Measurements from ENCODE around the gene TEPSIN. TPM values are rescaled to one million over a fixed set of nuclear protein-coding genes. Genes with fewer than 3 reads are reported as not detected.

TEPSIN gene
- total RNA-seq, 1 donor from 2014 or later: 11.1 TPM

DNA sequence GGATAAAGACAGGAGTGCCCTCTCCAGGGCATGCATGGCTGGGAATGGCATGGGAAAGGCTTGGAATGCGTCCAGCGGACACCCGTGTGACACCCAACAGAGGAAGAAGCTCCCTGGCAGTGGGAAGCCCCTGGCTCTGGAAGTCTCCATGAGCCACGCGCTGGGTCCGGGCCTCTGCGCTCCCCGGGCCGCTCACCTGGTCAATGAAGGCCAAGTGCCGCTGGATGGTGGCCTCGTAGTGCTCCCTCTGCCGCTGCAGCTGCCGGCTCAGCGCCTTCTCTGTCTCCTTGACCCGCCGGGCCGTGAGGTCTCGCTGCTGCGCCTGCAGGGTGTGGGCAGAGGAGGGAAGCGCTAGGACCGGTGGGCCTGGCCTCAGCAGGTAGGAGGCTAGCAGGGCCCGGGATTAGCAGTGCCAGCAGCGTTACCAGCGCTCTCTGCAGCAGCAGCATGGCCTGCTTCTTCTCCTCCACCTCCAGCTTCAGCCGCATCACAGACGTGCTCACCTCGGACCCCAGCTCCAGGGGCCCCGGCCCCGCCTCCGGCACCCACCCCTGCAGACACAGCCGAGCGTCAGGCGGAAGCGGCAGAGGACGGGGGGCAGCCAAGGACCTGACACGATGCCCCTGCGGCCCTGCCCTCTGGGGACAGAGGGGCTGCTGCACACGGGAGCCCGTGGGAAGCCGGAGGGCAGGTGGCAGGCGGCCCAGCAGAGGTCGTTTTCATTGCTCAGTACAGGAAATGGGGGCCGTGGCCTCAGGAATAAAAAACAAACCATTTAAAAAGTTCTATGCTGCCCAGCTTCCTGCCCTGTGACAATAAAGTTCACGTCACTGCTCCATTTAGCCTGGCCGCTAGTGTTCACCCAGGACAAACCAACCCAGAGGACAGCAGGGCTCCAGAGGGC lies 42.1 kb downstream of the TEPSIN start:
- intact Hi-C loops (cut with DNase I): no loop called here
- DNase-seq (ENCODE audit: missing footprints) (no peak), ATAC-seq (no peak)

DNA sequence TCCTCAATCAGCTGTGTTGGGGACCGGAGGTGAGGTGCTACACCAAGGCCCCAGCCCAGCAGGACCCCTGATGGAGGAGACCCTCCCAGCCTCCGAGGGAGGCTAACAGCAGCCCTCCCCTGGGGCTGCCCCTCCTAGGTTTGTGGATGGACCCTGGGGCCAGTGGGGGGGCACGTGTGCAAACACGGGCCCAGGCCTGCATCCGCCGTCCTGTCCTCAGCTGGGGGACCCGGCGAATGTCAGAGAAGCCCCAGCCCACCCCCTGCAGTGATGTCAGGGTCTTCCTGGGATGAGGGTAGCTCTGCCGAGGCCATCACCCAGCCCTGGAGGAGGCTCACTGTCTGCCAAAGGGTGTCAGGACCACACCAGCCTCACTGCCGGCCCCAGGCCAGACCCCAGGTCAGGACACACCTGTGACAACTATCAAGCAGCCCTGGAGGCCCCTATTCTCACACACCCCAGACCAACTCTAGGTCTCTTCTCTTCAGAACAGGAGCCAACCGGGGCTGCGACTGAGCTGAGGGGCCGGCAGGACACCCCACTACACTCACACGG lies 42.8 kb downstream of the TEPSIN start:
- no peak for ATAC-seq
- intact Hi-C loops (cut with DNase I): no loop called here
- no peak for DNase-seq (ENCODE audit: missing footprints)

DNA sequence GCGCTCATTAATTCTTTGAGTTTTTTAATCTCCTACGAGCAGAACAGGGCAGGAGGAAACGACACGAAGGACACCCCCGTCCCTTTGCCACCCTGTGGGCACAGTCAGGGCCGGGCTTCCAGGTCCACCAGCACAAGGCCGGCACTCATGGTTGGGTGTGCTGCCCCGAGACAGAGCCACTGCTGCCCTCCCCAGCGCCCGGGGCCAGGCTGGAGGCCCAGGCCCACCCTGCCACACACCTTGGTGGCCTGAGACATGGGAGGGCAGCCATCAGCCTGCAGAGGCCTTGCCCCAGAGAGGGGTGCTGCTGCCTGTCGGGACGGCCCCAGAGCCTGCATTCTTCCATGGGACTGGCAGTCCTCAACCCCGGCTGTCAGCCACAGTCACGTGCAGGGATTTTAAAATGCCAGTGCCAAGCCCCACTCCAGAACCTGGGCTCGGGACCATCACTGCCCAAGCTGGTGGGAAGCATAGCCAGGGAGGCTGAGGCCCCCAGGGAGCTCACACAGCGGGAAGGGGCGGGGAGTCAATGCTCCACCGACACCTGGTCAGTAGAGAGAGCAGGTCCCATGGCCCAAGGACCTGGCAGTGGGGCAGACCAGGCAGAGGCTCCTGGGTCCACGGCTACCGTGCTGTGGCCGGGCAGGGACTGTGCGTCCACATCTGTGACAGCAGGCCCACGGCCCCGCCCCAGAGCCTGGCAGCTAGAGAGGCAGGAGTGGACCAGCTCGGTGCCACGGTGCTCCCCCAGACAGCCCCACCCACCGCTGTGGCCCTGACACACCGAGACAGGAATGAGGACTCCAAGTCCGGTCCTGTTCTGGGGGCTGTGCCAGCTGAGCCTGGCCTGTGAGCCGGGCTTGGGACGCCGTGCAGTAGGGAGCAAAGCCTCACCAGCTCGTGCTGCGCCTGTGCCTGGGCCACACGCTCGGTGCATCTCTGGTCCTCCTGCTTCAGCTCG lies 43.6 kb downstream of the TEPSIN start:
- intact Hi-C loops (cut with DNase I): no loop called here
- ATAC-seq (peak; percentile 86), DNase-seq (ENCODE audit: missing footprints) (peak; percentile 83)

DNA sequence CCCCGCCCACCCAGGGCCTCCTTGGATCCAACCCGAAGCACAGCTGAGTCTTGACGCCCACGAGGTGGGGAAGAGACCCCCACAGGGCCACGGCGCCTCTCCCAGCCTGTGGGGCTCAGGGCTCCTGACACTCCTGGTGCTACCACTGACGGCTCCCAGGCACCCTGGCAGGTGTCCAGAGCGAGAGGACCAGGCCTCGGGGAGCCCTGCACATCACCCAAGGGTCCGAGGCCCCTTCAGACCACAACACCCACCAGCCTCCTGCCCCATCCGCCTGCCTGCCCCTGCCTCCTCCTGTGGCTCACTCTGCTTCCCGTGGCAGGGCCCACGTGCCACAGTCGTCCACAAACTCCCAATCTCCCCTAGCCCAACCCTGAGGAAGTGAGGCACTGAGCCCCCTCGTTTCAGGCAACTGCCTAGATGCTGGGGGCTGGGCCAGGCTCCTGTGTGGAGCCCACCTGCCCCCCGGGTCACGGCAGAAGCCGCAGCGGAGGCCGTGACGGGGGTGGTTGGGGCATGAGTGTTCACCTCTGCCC lies 44.6 kb downstream of the TEPSIN start:
- ATAC-seq (no peak), DNase-seq (ENCODE audit: missing footprints) (no peak)
- intact Hi-C loops (cut with DNase I): no loop called here

DNA sequence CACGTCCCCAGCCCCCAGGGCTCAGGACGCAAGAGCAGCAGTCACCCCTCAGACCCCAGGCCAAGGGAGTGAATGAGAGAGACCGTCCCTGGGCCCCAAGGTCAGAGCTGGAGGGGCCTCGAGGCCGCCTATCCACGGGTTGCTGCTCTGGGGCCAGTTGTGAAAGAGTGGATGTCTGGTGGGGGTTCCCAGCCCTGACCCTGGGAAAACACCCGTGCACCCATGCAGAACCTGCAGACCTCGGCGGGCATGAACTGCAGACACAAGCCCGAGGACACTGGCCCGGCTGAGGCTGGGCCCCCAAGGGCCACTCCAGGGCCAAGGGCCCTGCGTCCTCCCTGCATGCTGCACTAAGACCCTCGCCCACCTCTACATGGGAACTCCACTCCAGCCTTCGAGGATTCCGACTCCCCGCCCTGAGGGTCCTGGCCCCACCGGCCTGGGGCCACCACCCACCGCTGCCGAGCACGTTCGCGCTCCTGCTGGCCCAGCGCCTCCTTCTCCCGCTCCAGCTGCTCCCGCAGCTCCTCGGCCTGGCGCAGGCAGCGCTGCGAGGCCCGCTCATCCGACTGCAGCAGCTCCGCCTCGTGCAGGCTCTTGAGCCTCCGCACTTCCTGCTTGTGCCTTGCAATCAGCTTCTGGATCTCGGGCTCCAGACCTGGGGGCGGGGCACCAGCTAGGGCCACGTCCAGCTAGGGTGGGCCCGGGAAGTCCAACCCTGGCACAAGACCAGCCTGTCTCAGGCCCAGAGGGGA lies 45.2 kb downstream of the TEPSIN start:
- intact Hi-C loops (cut with DNase I): no loop called here
- no peak for DNase-seq (ENCODE audit: missing footprints)
- ATAC-seq: no peak

DNA sequence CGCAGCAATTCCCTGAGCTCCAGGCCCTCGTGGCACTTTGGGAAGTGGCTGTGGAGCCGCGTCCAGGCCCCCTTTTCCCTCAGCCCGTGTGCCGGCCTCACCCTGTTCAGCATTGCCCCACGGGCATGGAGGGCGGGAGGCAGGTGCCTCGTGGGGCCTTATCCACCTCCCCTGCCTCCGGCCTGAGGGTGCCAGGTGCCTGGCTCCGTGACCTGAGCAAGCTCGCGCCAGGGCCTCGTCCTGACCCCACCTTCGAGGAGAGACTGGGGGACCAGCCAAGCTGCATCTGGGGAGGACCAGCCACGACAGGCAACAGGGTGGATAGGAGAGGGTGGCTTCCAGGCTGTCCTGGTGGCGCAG lies 45.8 kb downstream of the TEPSIN start:
- ATAC-seq: no peak
- intact Hi-C loops (cut with DNase I): no loop called here

DNA sequence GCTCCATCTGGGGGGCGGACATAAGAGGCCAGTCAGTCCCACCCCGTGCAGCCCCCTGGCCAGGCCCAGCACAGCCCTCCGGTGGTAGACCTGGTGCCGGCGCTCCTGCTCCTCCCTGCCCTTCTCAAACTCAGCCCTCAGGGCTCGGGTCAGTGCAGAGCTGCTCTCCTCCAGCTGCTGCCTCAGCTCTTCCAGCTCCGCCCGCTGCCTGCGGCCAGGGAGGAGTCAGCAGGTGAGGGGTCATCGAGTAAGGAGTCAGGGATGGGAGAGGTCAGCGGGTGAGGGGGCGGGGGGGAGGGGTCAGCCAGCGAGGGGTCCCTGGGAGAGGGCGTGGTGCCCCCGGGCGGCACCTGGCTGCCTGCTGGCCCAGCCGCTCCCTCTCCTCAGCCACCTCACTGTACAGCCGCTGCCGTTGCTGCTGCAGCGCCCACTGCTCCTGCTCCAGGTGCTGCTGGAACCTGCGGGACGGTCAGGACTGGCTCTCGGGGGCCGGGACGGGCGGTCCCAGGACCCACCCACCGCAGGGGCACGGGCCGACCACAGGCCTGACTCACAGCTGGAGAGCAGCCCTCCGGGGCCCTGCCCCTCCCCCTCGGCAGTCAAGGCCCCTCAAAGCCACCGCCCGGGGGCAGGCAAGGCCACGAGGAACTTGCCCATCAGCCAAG lies 46.3 kb downstream of the TEPSIN start:
- no peak for ATAC-seq
- DNase-seq (ENCODE audit: missing footprints): no peak
- intact Hi-C loops (cut with DNase I): no loop called here

More for the DNA sequence above, 45.8 kb downstream of the TEPSIN start:
- DNase-seq (ENCODE audit: missing footprints): no peak

DNA sequence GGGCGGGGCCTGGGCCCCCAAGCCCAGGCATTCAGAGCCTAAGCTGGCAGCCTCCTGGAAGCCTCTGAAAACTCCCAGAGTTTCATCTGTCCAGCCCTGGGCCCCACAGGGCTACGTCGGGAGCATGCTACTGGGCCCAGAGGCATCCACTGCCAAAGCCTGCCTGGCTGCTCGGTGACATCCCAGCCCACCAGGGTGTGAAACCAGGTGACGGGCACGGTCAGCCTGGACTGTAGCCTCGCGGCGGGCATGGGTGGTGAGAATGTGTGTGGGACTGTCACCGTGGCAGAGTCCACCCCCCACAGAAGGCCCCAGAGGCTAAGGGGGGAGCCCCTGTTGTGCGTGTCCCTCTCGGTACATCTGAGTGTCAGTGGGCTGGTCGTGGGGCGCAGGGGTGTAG lies 47.2 kb downstream of the TEPSIN start:
- no peak for DNase-seq (ENCODE audit: missing footprints)
- no peak for ATAC-seq
- intact Hi-C loops (cut with DNase I): no loop called here

DNA sequence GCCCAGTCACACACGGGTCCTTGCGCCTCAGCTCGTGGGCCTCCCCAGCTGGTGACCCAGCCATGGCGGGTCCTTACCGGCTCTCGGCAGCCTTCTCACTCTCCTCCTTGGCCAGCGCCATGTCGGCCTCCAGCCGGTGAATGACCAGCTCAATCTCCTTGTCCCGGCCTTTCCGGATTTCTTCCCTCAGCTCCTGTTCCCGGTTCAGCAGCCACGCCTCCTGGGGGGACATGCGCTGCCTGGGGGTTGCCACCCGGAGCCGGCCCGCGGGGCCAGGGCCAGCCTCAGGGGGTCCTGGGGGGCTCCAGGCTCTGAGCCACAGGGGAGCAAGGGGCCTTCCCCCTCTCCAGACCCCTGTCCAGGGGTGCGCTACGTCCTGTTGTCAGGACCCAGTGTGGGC lies 47.7 kb downstream of the TEPSIN start:
- ATAC-seq (no peak), DNase-seq (ENCODE audit: missing footprints) (no peak)
- intact Hi-C loops (cut with DNase I): no loop called here

DNA sequence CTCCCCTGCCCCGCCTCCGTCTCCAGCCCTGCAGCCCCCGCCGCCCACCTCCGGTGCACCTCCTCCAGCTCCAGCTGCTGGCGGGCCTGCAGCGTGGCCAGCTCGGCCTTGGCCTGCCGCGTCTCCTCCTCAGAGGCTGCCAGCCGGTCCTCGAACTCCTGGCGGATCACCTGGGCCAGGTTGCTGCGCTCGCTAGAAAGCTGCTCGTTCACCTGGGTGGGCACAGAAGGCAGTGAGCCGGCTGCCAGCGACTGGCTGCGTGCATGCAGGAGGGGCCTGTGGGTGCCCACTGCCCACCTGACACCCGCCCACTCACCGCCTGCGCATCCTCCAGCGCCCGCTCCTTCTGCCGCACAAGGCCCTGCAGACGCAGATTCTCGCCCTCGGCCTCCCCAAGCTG lies 48.3 kb downstream of the TEPSIN start:
- intact Hi-C loops (cut with DNase I): no loop called here
- no peak for ATAC-seq
- no peak for DNase-seq (ENCODE audit: missing footprints)

DNA sequence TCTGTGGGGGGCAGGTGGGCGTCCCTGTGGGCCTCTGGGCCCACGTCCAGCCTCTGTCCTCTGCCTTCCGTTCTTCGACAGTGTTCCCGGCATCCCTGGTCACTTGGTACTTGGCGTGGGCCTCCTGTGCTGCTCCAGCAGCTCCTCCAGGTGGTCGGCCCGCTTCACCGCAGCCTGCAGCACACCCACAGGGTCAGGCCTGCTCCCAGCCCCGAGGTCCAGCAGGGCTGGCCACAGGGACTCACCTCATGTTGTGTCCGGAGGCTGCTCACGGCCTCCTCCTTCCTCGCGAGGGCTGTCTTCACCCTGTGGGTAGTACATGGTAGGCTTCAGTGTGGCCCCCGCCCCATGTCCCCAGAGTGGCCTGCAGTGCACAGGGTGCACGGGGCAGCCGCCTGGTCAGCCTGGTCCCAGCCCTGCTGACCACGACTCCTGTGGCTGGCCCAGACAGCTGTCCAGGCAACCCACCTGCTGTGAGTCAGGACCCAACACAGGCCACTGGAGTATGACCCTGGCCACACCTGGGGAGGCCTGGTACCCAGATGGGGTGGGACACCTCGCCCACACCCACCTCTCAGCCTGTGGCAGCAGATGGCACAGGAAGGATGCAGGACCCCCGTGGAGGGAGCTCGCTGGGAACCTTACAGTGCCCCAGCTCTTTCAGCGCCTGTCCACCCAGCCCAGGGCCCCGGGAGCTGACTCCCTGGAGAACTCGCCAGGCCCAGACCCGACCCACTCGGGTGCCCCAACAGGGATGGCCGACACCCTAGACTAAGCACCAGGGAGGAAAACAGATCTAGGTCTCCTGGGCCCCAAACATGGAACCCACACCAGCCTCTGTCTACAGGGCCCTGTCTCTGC lies 49.0 kb downstream of the TEPSIN start:
- ATAC-seq: no peak
- intact Hi-C loops (cut with DNase I): no loop called here
- no peak for DNase-seq (ENCODE audit: missing footprints)

DNA sequence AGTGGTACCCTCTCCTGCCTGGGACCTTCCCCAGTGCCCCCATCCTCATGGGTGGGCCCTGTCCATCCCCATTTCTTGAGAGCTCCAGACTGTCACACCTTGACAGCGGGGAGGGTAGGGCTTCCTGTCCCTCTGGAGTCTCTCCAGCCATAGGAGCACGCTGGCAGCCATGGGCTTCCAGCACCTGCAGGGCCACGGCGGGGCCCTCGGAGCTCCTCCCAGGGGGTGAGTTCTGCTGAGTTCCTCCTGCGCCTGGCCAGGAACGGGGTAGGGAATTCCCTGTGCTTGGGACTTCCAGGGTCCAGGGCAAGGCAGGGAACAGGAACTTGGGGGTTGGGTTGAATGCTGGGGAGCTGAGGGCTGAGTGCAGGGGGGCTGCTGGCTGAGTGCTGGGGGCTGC lies 49.8 kb downstream of the TEPSIN start:
- no peak for ATAC-seq
- intact Hi-C loops (cut with DNase I): no loop called here
- peak; percentile 11 for DNase-seq (ENCODE audit: missing footprints)

DNA sequence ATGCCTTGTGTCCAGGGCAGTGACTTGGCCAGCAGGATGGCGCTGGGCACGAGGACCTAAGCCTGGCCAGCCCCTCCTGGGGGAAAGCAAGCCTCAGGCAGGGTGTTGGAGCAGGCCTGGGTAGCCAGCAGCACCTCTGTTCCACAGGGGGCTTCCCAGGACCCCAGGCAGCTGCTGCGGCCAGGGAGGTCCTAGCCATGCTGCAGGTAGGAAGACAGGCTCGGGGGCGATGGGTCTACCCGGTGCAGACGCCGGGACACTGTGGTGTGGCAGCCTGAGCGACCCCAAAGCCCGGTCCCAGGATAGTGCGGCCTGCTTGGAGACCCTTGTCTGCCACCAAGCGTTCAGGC lies 50.4 kb downstream of the TEPSIN start:
- DNase-seq (ENCODE audit: missing footprints): peak; percentile 53
- intact Hi-C loops (cut with DNase I): no loop called here
- ATAC-seq: no peak

DNA sequence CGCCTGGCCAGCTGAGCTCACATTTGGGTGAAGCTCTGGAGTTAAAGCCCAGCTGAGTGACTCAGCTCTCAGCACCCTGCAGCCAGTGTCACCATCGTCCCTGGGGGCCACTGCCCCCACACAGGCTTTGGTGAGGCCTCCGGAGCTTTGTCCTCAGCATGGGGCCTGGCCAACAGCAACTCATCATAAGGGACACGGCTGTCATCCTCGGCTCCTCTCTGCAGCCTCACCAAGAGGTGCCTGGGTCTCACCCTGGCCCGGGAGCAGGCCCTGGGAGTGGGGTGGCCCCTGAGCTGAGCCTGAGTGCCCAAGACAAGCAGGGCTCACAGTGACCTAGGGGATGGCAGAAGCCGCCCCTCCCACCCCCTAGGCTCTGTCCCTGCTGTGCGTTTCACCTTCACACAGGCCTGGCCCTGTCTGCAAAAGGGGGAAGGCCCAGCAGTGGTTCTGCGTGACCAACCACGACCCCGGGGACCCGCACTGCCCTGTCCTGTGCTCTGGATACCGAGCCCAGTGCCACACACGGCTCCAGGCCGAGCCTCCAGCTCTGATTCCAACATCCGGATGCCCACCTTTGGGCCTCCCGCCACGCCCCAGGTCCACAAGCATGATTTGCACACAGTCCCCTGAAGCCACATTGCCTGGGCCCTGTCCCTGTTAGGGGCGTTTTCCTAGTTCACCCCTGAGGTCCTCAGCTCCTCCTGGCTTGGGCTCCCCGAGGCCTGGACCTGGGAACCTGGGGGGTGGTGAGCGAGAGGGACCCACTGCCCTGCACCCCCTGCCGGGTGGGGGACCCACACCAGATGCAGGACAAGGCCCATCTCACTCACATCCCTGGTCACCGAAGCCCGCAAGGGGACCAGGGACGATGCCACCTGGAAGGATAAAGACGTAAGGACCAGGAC lies 51.0 kb downstream of the TEPSIN start:
- intact Hi-C loops (cut with DNase I): no loop called here
- DNase-seq (ENCODE audit: missing footprints) (peak; percentile 56), ATAC-seq (no peak)

DNA sequence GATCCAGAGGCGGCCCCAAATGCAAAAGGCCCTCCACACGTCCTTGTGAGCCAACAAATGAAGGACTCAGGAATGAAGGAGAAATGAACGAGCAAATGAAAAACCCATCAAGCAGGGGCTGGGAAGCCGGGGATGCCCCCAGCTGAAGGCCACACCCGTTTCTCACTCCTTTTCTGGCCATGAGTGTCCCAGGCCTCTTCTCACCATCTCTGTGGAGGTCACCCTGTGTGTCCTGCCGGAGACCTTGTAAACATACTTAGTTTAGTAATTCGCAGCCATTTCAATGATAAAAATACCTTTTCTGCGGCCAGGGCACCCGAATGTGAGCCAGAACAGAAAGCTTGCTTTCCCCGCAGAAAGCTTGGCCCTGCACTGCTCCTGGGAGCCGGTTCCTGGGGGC lies 51.7 kb downstream of the TEPSIN start:
- ATAC-seq: no peak
- DNase-seq (ENCODE audit: missing footprints): peak; percentile 4
- intact Hi-C loops (cut with DNase I): no loop called here

DNA sequence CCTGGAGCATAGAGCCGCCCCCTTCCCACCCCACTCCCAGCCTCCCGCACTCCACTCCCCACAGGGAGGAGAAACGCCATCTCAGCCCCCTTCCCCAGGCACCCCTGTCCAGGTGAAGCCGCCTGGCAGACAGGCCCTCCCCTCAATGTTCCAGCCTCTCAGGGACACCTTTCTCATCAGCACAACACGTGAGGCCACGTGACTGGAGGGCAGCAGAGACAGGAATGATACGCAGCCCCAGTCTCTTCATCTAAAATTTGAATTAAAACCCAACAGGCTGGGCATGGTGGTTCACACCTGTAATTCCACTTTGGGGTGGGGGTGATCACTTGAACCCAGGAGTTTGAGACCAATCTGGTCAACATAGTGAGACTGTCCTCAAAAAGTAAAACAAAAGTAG lies 52.7 kb downstream of the TEPSIN start:
- DNase-seq (ENCODE audit: missing footprints) (peak; percentile 17), ATAC-seq (no peak)
- intact Hi-C loops (cut with DNase I): no loop called here
